OCI-LY3 (cell line): ENCODE data around the gene SFSWAP.

ENCODE experiments used
- H2AFZ ChIP-seq: fragments of 200-600, 300-600 bp; shearing (Covaris generic); 2 replicates; pipeline ENCODE4 v1.6.0; 2014; ENCODE audit warnings: antibody characterized with exemption, low read depth, low read length
- H3K27ac ChIP-seq: fragments of 200-600, 300-600 bp; sonication (generic); 2 replicates; pipeline ENCODE4 v1.5.1; 2014; ENCODE audit warnings: mild to moderate bottlenecking, low read length, moderate library complexity, mixed read lengths
- H3K27me3 ChIP-seq: fragments of 200-600, 300-600 bp; sonication (generic); 2 replicates; pipeline ENCODE4 v1.6.1; 2014; ENCODE audit warnings: low read depth, low read length, mixed read lengths
- H3K36me3 ChIP-seq: fragments of 200-600, 300-600 bp; sonication (generic); replicated peaks from 2 replicates; pipeline ENCODE3; 2014; ENCODE audit warnings: low read depth, low read length, mixed read lengths
- H3K4me1 ChIP-seq: fragments of 300-600, 200-600 bp; sonication (generic); 2 replicates; pipeline ENCODE4 v1.6.1; 2014; ENCODE audit warnings: low read length, mixed read lengths
- H3K4me2 ChIP-seq: fragments of 200-600, 300-600 bp; sonication (generic); 2 replicates; pipeline ENCODE4 v1.6.1; 2014; ENCODE audit warnings: low read length, mixed read lengths
- H3K4me3 ChIP-seq: fragments of 300-600, 200-600 bp; sonication (generic); 2 replicates; pipeline ENCODE4 v1.5.1; 2014; ENCODE audit warnings: antibody characterized with exemption, mild to moderate bottlenecking, low read length, moderate library complexity
- H3K79me2 ChIP-seq: fragments of 300-600, 200-600 bp; shearing (Covaris generic); 2 replicates; pipeline ENCODE4 v1.6.1; 2014; ENCODE audit warnings: mild to moderate bottlenecking, low read length, mixed read lengths
- H3K9ac ChIP-seq: fragments of 300-600, 200-600 bp; shearing (Covaris generic); 2 replicates; pipeline ENCODE4 v1.6.0; 2014; ENCODE audit warnings: mild to moderate bottlenecking, low read length, moderate library complexity
- H3K9me3 ChIP-seq: fragments of 200-600, 300-600 bp; shearing (Covaris generic); 2 replicates; pipeline ENCODE4 v1.6.1; 2014; ENCODE audit warnings: low read length, mixed read lengths; ENCODE audit not compliant: insufficient read depth
- H4K20me1 ChIP-seq: fragments of 200-600, 300-600 bp; sonication (generic); 2 replicates; pipeline ENCODE4 v1.6.1; 2016; ENCODE audit warnings: low read length, mixed read lengths; ENCODE audit not compliant: insufficient read depth
- EZH2phosphoT487 ChIP-seq: fragments of 200-600 bp; shearing (Covaris generic); IDR thresholded peaks from 2 replicates; pipeline ENCODE4 v1.6.1; 2018; ENCODE audit warnings: antibody characterized with exemption, mixed run types, low read depth
- TF ChIP-seq, protein P1 (sequence below): fragments of 200-600, 300-600 bp; sonication (generic); IDR thresholded peaks from 2 replicates; pipeline ENCODE4 v1.5.1; 2014; ENCODE audit warnings: antibody characterized with exemption, low read length, low read depth

Gene SFSWAP

DNA sequence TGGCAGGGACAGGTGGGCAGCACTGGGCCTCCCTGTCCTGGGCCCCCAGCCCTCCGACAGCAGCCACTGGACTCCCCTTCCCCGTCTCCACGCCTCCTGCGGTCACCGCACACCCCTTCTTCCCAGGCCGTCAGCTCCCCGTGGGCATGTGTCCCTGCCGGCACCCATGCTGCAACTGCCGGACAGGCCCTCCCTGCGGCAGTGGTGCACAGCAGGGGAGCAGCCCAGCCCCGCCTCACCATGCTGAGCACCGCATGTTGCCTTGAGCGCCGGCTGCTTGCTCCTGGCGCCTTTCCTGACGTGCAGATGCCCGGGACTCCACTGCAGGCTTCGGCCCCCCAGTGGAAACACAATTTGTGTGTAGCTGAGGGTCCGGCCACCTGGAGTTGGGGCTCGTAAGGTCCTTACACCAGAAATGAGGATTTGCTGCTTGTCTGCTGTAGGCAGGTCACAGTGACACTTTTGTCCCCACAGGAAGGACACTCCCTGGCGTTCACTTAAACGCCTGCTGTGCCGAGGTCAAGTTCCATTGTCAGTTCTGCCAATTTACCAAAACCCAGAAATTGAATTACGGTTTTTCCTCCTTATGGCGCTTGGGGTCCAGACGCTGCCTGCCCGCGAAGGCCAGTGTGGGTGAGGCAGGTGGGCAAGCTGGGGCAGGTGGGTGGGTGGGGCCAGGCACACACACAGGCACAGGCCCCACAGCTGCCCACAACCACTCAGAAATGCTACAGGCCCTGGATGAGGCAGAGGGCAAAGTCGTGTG, 89.1 kb downstream of the SFSWAP start:
- no peak for TF ChIP-seq EZH2phosphoT487
- TF ChIP-seq, protein P1, sequence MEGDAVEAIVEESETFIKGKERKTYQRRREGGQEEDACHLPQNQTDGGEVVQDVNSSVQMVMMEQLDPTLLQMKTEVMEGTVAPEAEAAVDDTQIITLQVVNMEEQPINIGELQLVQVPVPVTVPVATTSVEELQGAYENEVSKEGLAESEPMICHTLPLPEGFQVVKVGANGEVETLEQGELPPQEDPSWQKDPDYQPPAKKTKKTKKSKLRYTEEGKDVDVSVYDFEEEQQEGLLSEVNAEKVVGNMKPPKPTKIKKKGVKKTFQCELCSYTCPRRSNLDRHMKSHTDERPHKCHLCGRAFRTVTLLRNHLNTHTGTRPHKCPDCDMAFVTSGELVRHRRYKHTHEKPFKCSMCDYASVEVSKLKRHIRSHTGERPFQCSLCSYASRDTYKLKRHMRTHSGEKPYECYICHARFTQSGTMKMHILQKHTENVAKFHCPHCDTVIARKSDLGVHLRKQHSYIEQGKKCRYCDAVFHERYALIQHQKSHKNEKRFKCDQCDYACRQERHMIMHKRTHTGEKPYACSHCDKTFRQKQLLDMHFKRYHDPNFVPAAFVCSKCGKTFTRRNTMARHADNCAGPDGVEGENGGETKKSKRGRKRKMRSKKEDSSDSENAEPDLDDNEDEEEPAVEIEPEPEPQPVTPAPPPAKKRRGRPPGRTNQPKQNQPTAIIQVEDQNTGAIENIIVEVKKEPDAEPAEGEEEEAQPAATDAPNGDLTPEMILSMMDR: no peak
- Histone ChIP-seq H3K9ac (no peak overlapping the region), H3K79me2 (no peaks in the 10 kb centered on the region), H3K4me2 (no peak overlapping the region), H3K27me3 (no peaks in the 10 kb centered on the region), H2AFZ (no peak overlapping the region), H3K27ac (no peak overlapping the region), H3K36me3 (peaks cover 27% of the 10 kb centered on the region), H3K9me3 (no peaks in the 10 kb centered on the region), H4K20me1 (no peaks in the 10 kb centered on the region), H3K4me1 (peaks cover 6% of the 10 kb centered on the region), H3K4me3 (no peak overlapping the region)

DNA sequence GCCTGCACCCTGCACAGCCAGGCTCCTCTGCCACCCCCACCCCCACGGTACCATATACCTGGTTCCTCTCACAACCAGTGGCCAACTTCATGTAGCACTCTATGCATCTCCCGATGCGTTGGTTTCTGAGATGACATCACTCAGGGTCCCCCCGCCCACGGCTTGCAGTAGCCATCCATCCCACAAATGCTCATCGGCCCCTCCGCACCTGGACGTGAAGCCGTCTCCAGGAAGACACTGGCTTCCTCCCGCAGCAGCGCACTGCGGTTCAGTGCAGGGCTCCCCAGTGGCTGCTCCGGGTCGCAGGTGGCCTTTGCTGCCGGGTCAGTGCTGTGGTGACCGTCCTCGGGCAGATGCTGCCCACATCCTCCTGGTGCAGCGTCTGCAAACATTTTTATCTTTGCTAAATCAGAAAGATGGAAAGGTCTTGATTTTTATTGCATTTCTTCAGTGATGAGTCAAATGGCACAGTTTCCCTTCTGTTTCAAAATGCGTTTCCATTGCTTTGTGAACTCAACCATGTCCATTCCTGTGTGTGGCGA, 89.8 kb downstream of the SFSWAP start:
- Histone ChIP-seq H4K20me1 (no peaks in the 10 kb centered on the region), H3K27ac (no peak overlapping the region), H3K4me2 (no peak overlapping the region)

DNA sequence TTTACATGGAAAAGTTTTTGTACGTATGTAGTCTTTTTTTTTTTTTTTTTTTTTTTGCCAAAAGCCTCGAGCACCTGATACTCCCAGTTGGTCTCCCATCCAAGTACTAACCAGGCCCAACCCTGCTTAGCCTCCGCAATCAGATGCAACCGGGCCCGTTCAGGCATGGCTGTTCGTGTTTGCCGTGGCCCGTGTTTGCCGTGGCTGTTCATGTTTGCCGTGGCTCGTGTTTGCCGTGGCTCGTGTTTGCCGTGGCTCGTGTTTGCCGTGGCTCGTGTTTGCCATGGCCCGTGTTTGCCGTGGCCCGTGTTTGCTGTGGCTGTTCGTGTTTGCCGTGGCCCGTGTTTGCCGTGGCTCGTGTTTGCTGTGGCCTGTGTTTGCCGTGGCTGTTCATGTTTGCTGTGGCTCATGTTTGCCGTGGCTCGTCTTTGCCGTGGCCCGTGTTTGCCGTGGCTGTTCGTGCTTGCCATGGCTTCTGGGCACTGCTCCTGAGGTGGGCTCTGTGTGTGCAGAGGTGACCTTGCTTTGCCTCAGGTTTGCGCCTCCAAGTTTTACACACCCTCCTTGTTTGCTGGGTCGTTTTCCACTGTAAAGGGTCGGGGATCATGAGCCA, 90.5 kb downstream of the SFSWAP start:
- TF ChIP-seq EZH2phosphoT487: no peak
- TF ChIP-seq, protein P1: no peak

More for the DNA sequence above, 89.8 kb downstream of the SFSWAP start:
- no peaks in the 10 kb centered on the region for H3K79me2 ChIP-seq
- H2AFZ ChIP-seq: no peak overlapping the region
- peaks cover 6% of the 10 kb centered on the region for H3K4me1 ChIP-seq
- no peaks in the 10 kb centered on the region for H3K9me3 ChIP-seq
- H3K9ac ChIP-seq: no peak overlapping the region
- no peak for TF ChIP-seq EZH2phosphoT487
- TF ChIP-seq, protein P1: no peak
- H3K36me3 ChIP-seq: peaks cover 24% of the 10 kb centered on the region
- H3K27me3 ChIP-seq: no peaks in the 10 kb centered on the region
- H3K4me3 ChIP-seq: no peak overlapping the region

DNA sequence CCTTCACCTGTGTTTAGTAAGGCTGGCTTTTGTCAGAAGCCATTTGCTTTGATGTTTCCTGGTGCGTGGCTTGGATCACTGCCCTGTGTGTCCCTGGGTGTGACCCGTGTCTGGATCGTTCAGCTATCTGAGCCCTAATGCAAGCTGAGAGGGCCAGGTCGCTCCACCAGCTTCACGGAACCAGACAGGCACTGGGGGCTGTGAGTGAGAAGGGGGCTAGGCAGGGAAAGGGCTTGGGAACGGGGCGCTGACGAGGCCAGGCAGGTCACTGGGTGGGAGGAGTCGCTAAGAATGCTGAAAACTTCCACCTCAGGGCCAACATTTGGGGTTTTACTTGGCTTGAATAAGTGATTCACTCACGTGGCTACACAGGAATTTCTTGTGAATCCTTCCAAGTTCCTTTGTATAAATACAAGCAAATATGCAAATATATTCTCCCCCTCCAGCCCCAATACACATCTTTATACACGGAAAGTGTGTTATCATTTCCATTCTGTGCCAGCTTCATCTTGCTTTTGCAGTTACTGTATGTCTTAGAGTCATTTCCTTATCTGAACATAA, 93.2 kb downstream of the SFSWAP start:
- Histone ChIP-seq H3K9ac (no peak overlapping the region), H4K20me1 (no peaks in the 10 kb centered on the region), H3K4me3 (no peak overlapping the region), H3K79me2 (no peaks in the 10 kb centered on the region), H3K9me3 (no peaks in the 10 kb centered on the region), H3K27ac (no peak overlapping the region), H3K4me2 (no peak overlapping the region), H3K4me1 (peaks cover 6% of the 10 kb centered on the region), H3K27me3 (no peaks in the 10 kb centered on the region), H3K36me3 (peaks cover 23% of the 10 kb centered on the region), H2AFZ (no peak overlapping the region)
- TF ChIP-seq, protein P1: no peak
- no peak for TF ChIP-seq EZH2phosphoT487

More for the DNA sequence above, 90.5 kb downstream of the SFSWAP start:
- Histone ChIP-seq H4K20me1 (no peaks in the 10 kb centered on the region), H3K4me3 (no peak overlapping the region), H3K9ac (no peak overlapping the region), H3K79me2 (no peaks in the 10 kb centered on the region), H3K36me3 (peaks cover 24% of the 10 kb centered on the region), H2AFZ (no peak overlapping the region), H3K9me3 (no peaks in the 10 kb centered on the region), H3K27me3 (no peaks in the 10 kb centered on the region), H3K4me2 (no peak overlapping the region), H3K4me1 (peaks cover 6% of the 10 kb centered on the region), H3K27ac (no peak overlapping the region)
